ENCODE measurements around the gene FRMD4B. TPM values are rescaled to one million over a fixed set of nuclear protein-coding genes. Genes with fewer than 3 reads are reported as not detected.
A peak's percentile ranks its signal among the peaks of the same experiment; 100 is the strongest.

The FRMD4B gene
- total and polyA plus RNA-seq, 10 of the 15 experiments (the other 5 are each of a cell fraction or from before 2014, with no cell fraction given), result 3.9 to 11.4 (median 8.0) TPM

- intact Hi-C loops (cut with micrococcal nuclease; ENCODE audit: unreplicated experiment), result no loop called here
- no peaks in the 10 kb centered on the region for H3K36me3 ChIP-seq (ENCODE audit: control insufficient read depth in 2 of 2, insufficient read depth in 2 of 2, low read length in 1 of 2)
- H2AFZ ChIP-seq (ENCODE audit: control insufficient read depth, low read depth, low read length), result no peak overlapping the region
- CTCF ChIA-PET, result interaction anchor here (0.5 to 2.4 kb wide), 6 partner anchors 8 to 121 kb away, joined by 3 to 12 read pairs (median 3); no protein-coding TSS in a partner anchor
- RAD21 ChIA-PET (ENCODE audit: unreplicated experiment), result interaction anchor here (0.8 to 1.4 kb wide), 8 partner anchors 28 to 234 kb away, joined by 3 to 4 read pairs (median 4); no protein-coding TSS in a partner anchor
- no TSS peak for BruUV-seq (replicated peaks)
- POLR2A ChIA-PET, result interaction anchor here (0.5 to 1.3 kb wide), 3 partner anchors 25 to 122 kb away, joined by 3 to 4 read pairs (median 4); partner anchors contain the start of gene ARL6IP5
- no peak overlapping the region for H3K4me3 ChIP-seq
- H3K79me2 ChIP-seq (ENCODE audit: control insufficient read depth, insufficient read depth, low read length), result no peaks in the 10 kb centered on the region
- in situ Hi-C loops (cut with MboI), result no loop called here
- ATAC-seq (peak; percentile 9; the same call in 1 of the 3 replicates), FAIRE-seq (no peak), DNase-seq (ENCODE audit: low read depth, low spot score) (no peak)
- H3K27ac ChIP-seq (ENCODE audit: control insufficient read depth, insufficient read depth), result no peak overlapping the region
- H3K9me3 ChIP-seq (replicated peaks; ENCODE audit: control insufficient read depth, insufficient read depth, low read length), result no peaks in the 10 kb centered on the region
- H3K27me3 ChIP-seq (replicated peaks in 1 of 2; ENCODE audit: control insufficient read depth in 2 of 2, insufficient read depth in 2 of 2, low read length in 1 of 2), result no peaks in the 10 kb centered on the region
- no peaks in the 10 kb centered on the region for H4K20me1 ChIP-seq (ENCODE audit: control insufficient read depth, insufficient read depth)
- H3K4me2 ChIP-seq (ENCODE audit: control insufficient read depth, insufficient read depth), result no peak overlapping the region
- TF ChIP-seq ZNF207 (IDR thresholded peaks at IDR 0.05; ENCODE audit: borderline replicate concordance) (no peak), SIX5 (IDR thresholded peaks at IDR 0.05; ENCODE audit: low read depth, low read length, severe bottlenecking) (no peak), NFXL1 (IDR thresholded peaks at IDR 0.05; ENCODE audit: borderline replicate concordance) (no peak), EZH2 (IDR thresholded peaks at IDR 0.05; ENCODE audit: borderline replicate concordance, control insufficient read depth, low read depth, low read length) (no peak), POLR2AphosphoS2 (IDR thresholded peaks at IDR 0.05; ENCODE audit: low read depth, low read length) (no peak), POLR2A (IDR thresholded peaks at IDR 0.05; ENCODE audit: low read depth, low read length) (no peak), E2F4 (IDR thresholded peaks at IDR 0.05; ENCODE audit: low read depth, low read length) (no peak), HSF1 (IDR thresholded peaks at IDR 0.05; ENCODE audit: low read depth, low read length) (no peak), ZBED1 (IDR thresholded peaks at IDR 0.05; ENCODE audit: borderline replicate concordance) (no peak), RBBP5 (conservative IDR thresholded peaks at IDR 0.05) (no peak), PAX8 (IDR thresholded peaks at IDR 0.05) (no peak), BRCA1 (IDR thresholded peaks at IDR 0.05; ENCODE audit: low read depth, low read length) (no peak)
- no peak overlapping the region for H3K9ac ChIP-seq (ENCODE audit: control insufficient read depth, insufficient read depth, low read length)
- 96% methylated on average over 1 of the region's 1 CpG for WGBS (ENCODE audit: insufficient coverage, insufficient replicate concordance, low lambda C conversion rate, missing lambda C conversion rate)
- H3K4me1 ChIP-seq (ENCODE audit: control insufficient read depth, insufficient read depth, low read length), result peaks cover 15% of the 10 kb centered on the region
- SMC1A ChIA-PET (ENCODE audit: uncharacterized antibody, unreplicated experiment), result interaction anchor here (0.6 to 2.6 kb wide), 16 partner anchors 11 to 119 kb away, joined by 3 to 18 read pairs (median 4); no protein-coding TSS in a partner anchor
Measured at GRCh38 chr3:69207031-69207430, 178.9 kb downstream of the FRMD4B start.
